Left cardiac atrium (tissue), 4 donors: ENCODE results near the gene ADGRA1. TPM values are rescaled to one million over a fixed set of nuclear protein-coding genes. Genes with fewer than 3 reads are reported as not detected.
"Not testable (repeated sequence)": the region's sequence is repeated elsewhere in the genome, so short reads cannot be mapped to it uniquely, and the experiment has no call there.

Experiments used
- ATAC-seq, 2 donors: fragments of 200-7000 bp; cut with Tn5 transposase; one replicate each; pipeline ENCODE4 v1.9.1; 2020; ENCODE audit warnings: mild to moderate bottlenecking in 2 of 2, moderate library complexity in 2 of 2
- DNase-seq: peaks from one replicate; pipeline ENCODE4 v3.0.0-alpha.2; 2020
- intact Hi-C, 2 donors: fragments of 100-400 bp; cut with DNase I; formaldehyde crosslinking; loops; one replicate each; pipeline versions ENCODE4 v1.14.1 to v1.15.1; 2022 to 2023
- total RNA-seq, 2 donors: library from RNA; stranded (reverse); fragmentation: NEBNext Ultra II Directional; extraction: Animal tissue kit (Norgen Biotek cat#: 25700); gene quantifications; one replicate each; pipeline ENCODE4 v1.2.1, GENCODE V29; 2021
- donor health status: DM: no; HTN: yes; CAD: no.
- donor health status: DM: no; HTN: yes; CAD: no; lungs with severe emphysema.
- donor health status: DM: yes; HTN: yes; CAD: no.
- donor health status: Dilated cardiomyopathy.

The ADGRA1 gene
- total RNA-seq, 2 donors from 2014 or later, result 0.10 TPM; not detected in 1

GRCh38 chr10:133053527-133054133 lies 34.1 kb upstream of the ADGRA1 start:
- DNase-seq, intact Hi-C loops, ATAC-seq: not testable (repeated sequence)

DNA sequence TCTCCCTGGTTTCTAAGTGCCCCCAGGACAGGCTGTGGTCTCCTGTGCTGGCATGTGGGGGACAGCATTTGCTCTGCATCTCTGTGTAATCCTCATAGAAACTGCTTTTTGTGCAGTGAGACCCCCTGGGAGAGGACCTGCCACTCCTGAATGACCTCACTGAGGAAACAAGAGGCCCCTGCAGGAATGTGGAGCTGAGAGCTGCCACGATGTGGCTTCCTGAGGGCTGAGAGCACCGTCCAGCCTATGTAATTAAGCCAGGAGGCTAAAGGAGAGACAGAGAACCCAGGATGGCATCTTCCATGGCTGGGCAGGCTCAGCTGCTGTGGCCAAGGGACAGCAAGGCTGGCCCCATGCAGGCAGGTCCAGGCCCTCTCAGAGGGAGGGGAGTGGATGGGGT lies 32.3 kb upstream of the ADGRA1 start:
- ATAC-seq (no peak), DNase-seq (no peak)
- intact Hi-C loops, result no loop called here

DNA sequence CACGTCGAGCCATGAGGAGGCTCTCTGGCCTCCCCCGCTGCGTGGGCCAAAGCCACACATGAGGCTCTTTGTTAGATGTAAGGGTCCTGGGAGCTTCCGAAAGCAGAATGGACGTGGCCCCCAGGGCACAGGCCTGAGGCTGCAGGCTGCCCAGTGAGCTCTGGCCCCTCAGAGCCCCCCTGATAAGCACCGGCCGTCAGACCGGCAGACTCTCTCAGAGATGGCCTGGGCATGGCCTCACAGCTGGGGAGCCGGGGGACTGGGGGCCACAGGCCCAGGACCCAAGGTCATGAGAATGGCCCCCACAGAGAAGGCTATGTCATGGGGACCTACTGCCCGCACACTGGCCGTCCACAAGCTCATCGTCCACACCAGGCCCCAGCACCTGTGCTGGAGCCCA lies 31.7 kb upstream of the ADGRA1 start:
- ATAC-seq (no peak), DNase-seq (no peak)
- intact Hi-C loops, result no loop called here

DNA sequence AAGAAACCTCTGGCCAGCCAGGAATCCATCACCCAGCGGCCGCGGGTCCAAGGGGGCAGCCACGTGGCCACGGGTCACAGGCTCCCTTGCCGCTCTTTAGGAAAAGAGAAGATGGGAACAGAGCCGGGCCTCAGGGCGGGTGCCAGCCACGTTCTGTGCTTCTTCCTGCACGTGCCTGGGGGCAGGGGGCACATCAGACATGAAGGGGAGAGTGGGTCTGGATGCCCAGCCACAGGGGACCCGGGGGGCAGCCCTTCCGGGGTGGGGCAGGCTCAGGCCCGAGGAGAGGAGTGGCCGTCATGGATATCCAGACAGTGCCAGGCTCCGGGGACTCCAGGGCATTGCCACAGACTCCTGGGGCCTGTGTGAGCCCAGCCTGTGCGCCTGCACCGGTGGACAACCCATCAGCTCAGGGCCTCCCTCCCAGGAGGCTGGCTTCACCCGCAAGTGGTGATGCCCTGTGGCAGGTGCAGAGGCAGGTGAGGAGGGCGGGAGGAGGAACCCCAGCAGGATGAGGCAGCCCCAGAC lies 31.0 kb upstream of the ADGRA1 start:
- DNase-seq (no peak), ATAC-seq (no peak)
- intact Hi-C loops, result no loop called here

DNA sequence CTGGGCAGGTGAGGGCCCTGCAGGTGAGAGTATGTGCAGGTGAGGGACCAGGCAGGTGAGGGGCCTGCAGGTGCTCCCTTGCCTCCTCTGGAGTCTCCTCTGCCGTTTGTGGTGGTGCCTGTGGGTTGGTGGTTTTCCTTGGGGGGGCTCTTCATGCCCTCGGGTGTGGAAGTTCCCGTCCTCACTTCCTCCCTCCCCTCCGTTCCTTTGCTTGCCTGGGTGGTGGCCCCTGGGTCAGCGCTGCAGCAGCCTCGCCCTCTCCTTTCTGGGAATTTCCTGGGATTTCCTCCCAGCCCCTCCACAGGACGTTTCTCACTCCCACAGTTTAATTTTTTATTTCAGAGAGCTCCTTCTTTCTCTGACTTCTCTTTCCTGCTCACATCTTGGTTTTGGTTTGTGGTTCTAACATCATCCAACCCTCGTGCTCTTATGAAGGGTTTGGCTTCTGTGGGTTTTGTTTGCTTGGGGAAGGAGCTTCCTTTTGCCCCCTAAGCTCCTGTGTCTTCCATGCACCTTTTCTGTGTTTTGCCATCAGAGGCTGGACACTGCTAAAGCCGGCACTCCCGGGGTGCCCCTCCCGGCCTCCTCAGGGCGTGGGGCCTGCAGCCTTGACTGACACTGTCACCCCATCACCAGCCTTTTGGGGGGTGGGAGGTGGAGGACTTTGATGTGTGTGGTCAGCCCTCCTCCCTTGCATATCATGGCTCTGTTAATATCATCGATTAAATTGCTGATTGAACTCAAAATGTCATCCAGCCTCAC lies 29.2 kb upstream of the ADGRA1 start:
- ATAC-seq, result no peak
- intact Hi-C loops, result no loop called here
- no peak for DNase-seq

GRCh38 chr10:133059093-133059470 lies 28.6 kb upstream of the ADGRA1 start:
- ATAC-seq (no peak), DNase-seq (no peak)
- intact Hi-C loops, result no loop called here

DNA sequence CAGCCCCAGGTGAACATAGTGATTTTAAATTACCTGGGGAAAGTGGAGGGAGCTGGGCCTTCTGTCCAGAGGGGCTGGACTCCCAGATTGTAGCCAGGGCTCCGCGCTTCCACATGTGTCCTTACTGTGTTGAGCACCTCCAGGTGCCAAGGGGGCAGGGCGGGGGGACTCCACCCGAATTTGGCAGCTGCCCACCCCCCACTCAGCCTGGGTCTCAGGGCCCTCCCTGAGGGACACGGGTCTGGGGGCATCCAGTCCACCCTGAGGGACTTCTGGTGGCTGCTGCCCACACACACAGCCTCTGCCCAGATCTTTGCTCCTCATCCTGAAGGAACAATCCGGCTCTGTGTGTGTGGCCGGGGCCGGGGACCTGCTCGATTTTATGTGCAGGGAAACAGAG lies 28.2 kb upstream of the ADGRA1 start:
- no peak for ATAC-seq
- no peak for DNase-seq
- intact Hi-C loops, result no loop called here

DNA sequence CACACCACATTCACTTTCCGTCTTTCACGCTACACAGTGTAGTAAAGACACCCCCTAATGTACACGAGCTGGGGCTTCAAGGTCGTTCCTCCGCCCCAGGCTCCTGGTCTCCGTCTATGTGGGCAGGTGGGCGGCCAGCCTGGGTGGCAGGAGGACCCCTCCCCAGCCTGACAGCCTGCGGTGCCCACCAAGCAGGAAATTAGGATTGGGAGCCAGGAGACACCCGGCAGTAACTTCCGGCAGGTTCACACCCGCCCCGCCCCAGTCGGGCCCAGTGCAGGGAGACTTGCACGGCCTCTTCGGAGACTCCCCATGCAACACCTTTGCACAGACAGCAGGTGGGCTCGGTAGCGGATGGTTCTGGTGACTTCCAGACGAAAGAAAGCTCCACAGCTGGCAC lies 27.7 kb upstream of the ADGRA1 start:
- intact Hi-C loops, result no loop called here
- no peak for ATAC-seq

GRCh38 chr10:133060466-133060865 lies 27.3 kb upstream of the ADGRA1 start:
- intact Hi-C loops, result no loop called here
- no peak for DNase-seq
- ATAC-seq, result no peak

More for the DNA sequence above, 27.7 kb upstream of the ADGRA1 start:
- no peak for DNase-seq

DNA sequence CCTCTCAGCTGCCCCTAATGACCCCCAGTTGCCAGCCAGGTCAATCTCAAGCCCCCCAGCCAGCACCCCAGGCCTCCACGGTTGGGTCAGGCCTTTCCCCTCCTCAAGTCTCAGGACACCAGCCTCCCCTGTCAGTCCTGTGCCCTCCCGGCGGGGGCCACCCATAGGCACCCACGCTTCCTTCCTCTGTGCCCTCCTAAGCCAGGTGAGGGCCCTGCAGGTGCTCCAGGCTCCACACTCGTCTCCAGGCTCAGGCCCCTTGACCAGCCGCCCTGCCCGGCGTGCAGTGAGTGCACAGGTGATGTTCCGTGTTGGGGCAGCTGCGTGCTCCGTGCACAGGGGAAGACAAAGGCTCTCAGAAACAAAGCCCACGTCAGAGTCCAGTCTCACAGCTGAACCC lies 26.8 kb upstream of the ADGRA1 start:
- intact Hi-C loops, result no loop called here
- no peak for DNase-seq
- no peak for ATAC-seq

DNA sequence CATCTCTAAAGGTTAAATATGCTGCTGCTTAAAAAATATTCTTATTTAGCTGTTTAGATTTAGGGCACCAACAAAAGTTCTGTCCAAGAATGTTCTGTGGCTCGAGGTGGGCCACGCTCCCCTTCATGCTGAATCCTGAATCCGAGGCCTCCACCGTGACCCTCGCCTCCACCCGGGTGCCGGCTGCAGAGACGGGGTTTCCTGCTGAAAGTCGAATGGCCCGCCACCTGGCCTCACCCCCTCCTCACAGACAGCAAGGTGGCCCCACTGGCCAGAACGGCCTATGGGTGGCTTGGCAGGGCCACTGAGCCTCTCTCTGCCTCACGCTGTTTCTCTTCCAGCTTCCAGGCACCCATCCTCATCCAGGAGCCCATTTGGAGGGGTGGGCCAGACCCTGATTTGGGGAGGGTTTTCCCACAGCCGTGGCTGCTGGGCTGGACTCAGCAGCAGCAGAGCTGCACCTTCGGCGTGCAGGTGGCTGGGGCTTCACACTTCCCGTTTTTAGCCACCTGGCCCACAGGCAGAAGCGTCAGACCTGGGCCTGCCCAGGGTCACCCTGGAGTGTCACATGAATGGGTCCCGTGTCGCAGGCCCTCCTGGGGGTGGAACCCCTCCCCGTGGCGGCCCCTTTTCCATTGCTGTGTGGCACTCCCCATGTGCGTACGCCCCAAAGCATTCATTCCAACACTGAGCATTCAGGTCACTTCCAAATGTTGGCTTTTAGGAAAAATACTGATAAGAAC lies 26.3 kb upstream of the ADGRA1 start:
- no peak for ATAC-seq
- intact Hi-C loops, result no loop called here
- DNase-seq, result no peak

DNA sequence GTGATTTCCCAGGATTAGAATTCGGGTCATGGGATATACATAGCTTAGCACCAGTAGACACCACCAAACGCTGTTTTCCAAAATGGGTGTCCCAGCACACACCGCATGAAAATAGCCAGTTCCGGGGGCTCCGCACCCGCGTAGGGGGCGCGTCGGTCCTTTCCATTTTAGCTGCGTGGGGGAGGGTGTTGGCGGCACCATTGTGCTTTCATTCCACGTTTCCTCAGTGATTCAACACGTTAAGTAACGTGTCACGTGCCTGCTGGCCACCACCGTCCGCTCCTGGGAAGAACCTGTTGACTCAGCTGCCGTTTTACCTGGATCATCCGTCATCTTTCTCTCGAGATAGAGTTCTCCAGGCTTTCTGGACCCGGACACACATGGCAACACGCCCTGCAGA lies 25.6 kb upstream of the ADGRA1 start:
- DNase-seq (no peak), ATAC-seq (no peak)
- intact Hi-C loops, result no loop called here

DNA sequence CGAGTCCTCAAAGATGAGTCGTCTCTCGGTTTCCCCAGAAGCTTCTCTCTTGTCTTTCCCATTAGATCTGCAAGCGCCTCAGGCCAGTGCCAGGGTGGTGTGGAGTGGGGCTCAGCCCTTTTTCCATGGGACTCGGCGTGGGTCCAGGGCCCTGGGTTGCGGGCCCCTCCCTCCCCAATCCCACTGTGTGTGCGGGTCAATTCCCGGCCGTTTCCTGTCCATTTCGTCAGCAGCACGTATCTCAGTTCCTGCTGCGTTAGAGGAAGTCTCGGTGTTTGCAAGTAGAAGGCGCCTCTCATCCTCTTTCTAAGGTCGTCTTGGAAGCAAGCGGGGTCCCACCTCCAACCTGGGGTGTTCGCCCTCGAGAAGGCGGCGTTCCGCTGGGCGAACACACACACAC lies 25.1 kb upstream of the ADGRA1 start:
- intact Hi-C loops, result no loop called here
- ATAC-seq, result no peak
- no peak for DNase-seq

GRCh38 chr10:133067149-133068105 lies 20.3 kb upstream of the ADGRA1 start:
- intact Hi-C loops, result no loop called here
- ATAC-seq (peak in 1 of 2 donors; percentile 59), DNase-seq (no peak)

DNA sequence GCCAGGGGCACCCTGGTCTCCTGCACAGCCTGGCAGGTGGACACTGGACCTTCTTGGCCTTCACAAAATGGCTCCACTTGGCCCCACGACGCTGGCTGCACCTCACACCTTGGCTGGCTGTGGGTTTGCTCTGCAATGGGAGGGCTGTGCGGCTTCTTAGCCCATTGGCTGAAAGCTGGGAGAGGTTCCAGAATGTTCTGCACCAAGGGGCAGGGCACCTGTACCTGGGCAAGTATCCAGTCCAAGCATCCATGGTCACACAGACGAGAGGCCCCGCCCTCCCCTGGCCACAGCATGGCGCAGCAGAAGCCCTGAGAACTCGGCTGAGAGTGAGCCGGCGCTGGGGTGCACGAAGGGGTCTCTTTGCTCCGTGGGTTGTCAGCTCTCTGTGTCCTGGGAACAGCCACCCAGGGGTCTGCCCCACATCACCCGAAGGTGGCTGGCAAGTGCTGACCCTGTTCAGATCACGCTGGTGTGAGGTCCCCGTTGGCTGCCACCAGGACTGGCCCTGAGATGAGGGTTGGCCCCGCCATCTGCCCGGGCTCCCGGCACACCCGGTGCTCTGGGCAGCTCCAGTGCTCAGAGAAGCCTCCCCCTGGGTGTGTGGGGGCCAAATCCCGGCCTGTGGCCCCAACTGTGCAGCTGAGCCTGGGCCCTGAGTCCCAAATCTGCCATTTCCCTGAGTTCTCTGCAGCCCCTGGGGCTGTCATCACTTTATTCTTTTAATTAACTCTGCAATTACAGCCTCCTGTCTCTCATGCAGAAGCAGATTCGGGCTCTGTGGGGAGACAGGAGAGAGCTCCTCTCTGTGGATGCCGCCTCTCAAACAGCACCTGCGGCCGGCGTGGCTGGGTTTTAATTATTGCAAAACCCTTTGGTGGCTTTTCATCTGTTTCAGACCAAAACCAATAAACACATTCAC lies 19.4 kb upstream of the ADGRA1 start:
- no peak for ATAC-seq
- intact Hi-C loops, result no loop called here

DNA sequence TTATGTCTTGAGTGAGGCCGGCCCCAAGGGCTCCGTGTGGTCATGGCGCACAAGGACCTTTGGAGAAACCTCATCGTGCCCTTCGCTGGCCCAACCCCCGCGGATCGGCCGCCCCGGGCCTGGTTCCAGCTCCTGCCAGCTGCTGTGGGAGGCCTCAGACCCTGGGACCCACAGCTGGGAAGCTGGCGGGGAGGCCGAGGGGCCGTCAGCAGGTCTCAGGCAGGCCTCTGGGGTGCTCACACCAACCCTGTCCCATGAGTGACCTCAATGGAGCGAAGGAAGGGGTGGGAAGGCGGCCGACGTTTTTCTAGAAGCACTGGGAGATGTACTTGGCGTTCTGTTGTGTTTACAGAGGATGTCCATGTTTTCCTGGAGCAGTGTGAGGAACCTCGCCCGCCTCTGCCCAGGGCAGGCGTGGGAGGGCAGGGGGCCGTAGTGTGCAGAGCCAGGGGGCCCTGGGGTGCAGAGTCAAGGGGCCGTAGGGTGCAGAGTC lies 18.6 kb upstream of the ADGRA1 start:
- DNase-seq, result no peak
- ATAC-seq, result no peak
- intact Hi-C loops, result no loop called here

More for the DNA sequence above, 19.4 kb upstream of the ADGRA1 start:
- no peak for DNase-seq

GRCh38 chr10:133070405-133070804 lies 17.3 kb upstream of the ADGRA1 start:
- intact Hi-C loops, result no loop called here
- DNase-seq, result no peak
- ATAC-seq, result no peak

- DNase-seq (no peak), ATAC-seq (no peak)
- intact Hi-C loops, result no loop called here
Observed at GRCh38 chr10:133070810-133071209, 16.9 kb upstream of the ADGRA1 start.
